ENCODE data around the gene DHX35.

- TF ChIP-seq CTCF (conservative IDR thresholded peaks at IDR 0.05; ENCODE audit: low read depth, low read length), result no peak
- TF ChIP-seq EZH2 (IDR thresholded peaks at IDR 0.05; ENCODE audit: borderline replicate concordance, low read depth, low read length, poor library complexity, severe bottlenecking), result no peak
These were observed 95.8 kb downstream of the DHX35 start for GRCh38 chr20:39057911-39058310.

Measured in A673 (cell line).